GM18502 (cell line): ENCODE results near the gene HOXA11.

ENCODE experiments used
- ATAC-seq: cut with Tn5 transposase; IDR thresholded peaks from one replicate; pipeline ENCODE4 v1.9.1; 2021; ENCODE audit warnings: mild to moderate bottlenecking; ENCODE audit not compliant: unreplicated experiment, poor library complexity

HOXA11 gene

GRCh38 chr7:27207348-27207985 is 22.4 kb upstream of the HOXA11 start:
- no peak for ATAC-seq

GRCh38 chr7:27205325-27206280 is 20.6 kb upstream of the HOXA11 start:
- ATAC-seq, result no peak

GRCh38 chr7:27204851-27205322 is 19.9 kb upstream of the HOXA11 start:
- no peak for ATAC-seq

DNA sequence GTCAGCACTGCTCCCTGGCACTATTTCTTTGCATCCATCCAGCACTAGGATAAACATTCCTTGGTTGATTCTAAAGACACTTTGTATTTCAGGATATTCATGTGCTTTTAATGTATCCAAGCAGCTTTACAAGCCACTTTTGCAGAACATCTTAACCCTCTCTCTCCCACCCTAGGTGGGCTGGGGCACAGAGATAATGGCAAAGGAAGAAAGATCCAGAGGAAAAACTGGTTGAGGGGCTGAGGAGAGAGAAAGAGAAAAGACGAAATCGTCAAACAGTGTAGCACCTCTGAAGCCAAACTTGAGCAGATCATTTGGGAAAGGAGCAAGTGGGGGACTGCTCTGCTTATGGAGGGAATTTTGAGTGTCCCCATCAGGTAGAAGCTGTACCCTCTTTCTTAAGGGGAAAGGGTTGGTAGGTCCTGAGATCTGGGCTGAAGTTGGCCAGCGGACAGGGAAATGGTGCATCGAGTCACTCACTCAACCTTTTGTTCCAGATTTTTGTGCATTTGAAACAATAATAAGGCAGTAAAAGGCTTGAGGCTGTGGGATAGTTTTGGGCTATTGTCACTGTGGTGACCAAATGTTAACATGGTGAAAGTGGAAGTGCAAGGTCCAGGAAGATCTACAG is 19.0 kb upstream of the HOXA11 start:
- no peak for ATAC-seq

DNA sequence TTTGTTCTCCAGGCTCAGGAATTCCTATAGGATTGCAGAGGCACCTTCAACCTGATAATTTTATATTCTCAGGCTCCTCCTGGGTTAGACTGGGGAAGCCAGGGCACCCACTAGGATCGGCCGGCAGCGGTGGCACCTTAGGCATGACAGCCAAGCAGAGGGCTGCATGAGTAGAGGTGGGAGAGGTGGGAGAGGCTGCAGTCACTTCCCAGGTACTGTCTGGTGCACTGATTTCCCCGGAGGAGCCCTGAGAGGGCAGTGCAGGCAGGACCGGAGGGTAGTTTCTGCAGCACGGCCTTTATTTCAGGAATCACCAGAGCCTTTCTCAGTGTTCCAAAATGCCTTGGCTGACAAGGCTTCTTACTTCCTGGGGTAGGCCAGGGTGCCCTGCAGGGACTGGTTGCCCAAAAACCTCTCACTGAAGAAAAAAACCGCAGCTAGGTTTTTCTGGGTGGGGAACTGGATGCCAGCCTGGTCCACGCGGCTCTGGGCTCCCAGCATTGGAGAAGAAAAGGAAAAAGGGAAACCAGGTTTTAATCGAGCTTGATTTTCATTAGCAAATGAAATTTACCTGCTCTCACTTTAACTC is 18.4 kb upstream of the HOXA11 start:
- no peak for ATAC-seq

GRCh38 chr7:27202862-27203134 is 17.8 kb upstream of the HOXA11 start:
- no peak for ATAC-seq

GRCh38 chr7:27202018-27202861 is 17.2 kb upstream of the HOXA11 start:
- ATAC-seq, result no peak

DNA sequence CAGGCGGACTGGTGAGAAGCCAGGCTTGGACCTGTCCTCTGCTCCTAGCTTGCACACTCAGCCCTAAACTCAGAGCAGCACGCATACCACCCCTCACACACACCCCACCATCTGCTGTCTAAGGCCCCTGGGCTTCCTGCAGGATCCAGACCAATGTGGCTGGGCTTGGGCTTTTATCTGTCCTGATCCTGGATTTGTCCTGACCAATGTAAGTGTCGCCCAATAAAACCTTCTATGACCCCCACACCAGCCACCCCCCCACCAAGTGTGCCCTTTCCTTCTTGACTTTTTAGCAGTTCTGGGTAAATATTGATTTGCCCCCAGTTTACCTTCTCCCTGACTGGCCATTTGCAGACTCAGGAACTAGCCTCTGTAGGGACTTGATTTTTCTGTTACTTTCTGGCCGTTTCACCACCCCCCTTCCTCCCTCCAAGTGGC is 16.6 kb upstream of the HOXA11 start:
- no peak for ATAC-seq

GRCh38 chr7:27200761-27201579 is 15.9 kb upstream of the HOXA11 start:
- ATAC-seq, result no peak

DNA sequence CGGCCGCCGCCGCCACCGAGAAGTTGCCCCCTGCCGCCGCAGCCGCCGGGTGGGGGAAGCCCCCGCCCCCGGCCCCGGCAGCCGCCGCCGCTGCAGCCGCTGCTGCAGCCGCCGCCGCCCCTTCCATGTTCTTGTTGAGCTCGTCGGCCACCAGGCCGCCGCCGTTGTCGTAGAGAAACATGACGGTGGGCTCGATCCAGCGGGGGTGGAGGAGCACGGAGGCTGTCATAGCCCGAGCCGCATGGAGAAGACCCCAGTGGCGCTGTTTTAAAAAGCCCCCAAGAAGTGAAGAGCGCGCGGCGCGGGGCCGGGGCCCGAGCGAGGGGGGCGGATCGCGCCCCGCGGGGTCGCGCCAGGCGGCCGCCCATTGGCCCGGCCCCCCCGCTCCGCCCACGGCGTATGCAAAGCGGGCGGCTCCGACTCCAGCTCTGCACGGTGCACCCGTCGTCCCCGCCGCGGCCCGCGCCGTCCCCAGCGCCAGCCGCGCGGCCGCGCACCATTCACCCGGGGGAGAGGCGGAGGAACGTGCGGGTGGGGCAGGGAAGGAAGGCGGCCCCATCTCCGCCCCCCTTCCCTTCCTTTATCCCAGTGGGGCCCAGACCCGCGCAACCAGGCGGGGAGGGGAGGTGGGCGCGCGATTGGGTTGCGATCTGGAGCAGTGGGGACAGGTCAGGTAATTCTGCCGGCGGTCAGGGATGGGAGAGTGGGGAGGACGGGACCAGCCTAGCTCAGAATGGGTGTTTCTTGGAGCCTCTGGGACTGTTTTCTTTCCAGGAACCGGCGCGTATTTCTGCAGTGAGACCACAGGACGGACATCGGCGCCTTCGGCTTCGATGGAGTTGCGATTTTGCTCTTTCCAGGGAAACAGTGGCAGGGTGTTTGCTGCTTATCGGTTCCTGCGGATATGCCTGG is 15.1 kb upstream of the HOXA11 start, which contains the start of gene HOXA13:
TSS of gene HOXA13 (minus strand) at position 243 of the 912 bp plus-strand sequence. CDS start at position 229, 14 bp downstream.
- no peak for ATAC-seq

- ATAC-seq, result no peak
These were observed 14.1 kb upstream of the HOXA11 start for GRCh38 chr7:27198871-27199801.

- ATAC-seq, result no peak
These were observed 13.3 kb upstream of the HOXA11 start for GRCh38 chr7:27198138-27198841.

- no peak for ATAC-seq
These were observed 12.4 kb upstream of the HOXA11 start for GRCh38 chr7:27197137-27198042.

DNA sequence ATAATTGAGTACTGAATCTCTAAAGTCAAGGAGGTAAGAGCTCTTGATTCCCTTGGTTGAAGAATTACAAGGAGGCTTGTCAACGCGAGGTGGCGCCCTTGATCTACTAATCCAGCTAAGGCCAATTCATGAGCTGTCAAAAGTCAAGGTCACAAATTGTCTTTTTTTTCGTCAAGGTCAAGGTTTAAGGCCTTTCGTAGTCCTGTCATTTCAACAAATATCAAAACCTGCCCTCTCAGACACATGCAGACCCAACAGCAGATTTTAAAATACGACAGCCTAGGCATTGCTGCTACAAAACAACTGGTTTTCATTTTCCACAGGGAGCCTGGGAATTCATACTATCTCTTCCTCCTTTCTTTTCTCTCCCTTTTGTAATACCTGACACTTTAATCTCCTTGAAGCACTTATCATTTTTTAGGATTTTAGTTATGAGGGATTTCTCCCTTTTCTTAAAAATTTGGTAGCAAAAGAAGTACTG is 11.3 kb upstream of the HOXA11 start:
- ATAC-seq, result no peak

DNA sequence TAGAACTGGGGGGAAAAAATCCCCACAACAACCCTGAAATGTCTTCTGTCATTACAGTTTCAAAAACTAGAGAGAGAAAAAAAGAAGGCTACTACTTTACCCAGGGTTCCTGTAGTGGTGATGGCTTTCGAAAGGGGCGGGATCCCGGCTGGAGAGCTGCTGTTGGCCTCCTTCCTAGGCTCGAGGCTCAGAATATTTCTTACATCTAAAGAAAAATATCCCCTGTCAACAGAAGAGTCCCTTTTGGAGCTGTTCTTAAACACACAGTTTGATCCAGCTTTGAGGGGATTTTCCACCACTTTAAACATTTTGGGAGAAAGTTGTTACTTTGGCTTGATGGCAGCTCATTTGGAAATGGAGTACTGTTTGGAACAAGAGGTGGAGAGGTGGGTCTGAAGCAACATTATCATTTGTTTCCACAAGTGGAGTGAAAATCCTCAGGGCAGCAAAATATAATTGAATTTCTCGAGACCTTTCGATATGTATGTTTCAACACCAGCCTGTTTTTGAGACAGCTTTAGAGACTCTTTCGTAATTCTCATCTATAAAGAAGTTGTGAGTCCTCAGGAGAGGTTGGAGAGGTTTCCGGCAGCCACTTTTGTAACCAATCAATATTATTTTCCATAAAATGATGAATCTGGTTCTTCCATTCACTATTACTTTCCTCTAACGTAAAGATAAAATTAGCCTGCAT is 9.8 kb upstream of the HOXA11 start:
- no peak for ATAC-seq
